ENCODE results near the gene EID2. TPM values are rescaled to one million over a fixed set of nuclear protein-coding genes. Genes with fewer than 3 reads are reported as not detected.

The EID2 gene
- total RNA-seq, 2 experiments from 2014 or later, result 13.0 to 13.1 TPM

Other genes with a start within 250 kb of the EID2 start
- 1 to 10 TPM; 1.2 to 1.6 TPM for gene IFNL1, start 243.8 kb downstream of the EID2 start, total RNA-seq
- gene LRFN1, start 219.3 kb downstream of the EID2 start, total RNA-seq, result 1 to 10 TPM; 6.4 to 6.5 TPM
- 100 to 1,000 TPM; 393 to 415 TPM for gene GMFG, start 204.1 kb downstream of the EID2 start, total RNA-seq
- 10 to 100 TPM; 49.4 to 51.3 TPM for gene SAMD4B, start 197.7 kb downstream of the EID2 start, total RNA-seq
- 10 to 100 TPM; 41.6 to 43.8 TPM for gene PAF1, start 149.1 kb downstream of the EID2 start, total RNA-seq
- 10 to 100 TPM; 22.2 to 26.9 TPM for gene MED29, start 148.8 kb downstream of the EID2 start, total RNA-seq
- 100 to 1,000 TPM; 104 to 118 TPM for gene ZFP36, start 133.3 kb downstream of the EID2 start, total RNA-seq
- 10 to 100 TPM; 74.9 to 80.6 TPM for gene PLEKHG2, start 127.5 kb downstream of the EID2 start, total RNA-seq
- 1,000 to 10,000 TPM; 3,682 to 3,746 TPM for gene RPS16, start 104.2 kb downstream of the EID2 start, total RNA-seq
- 100 to 1,000 TPM; 180 to 183 TPM for gene SUPT5H, start 94.6 kb downstream of the EID2 start, total RNA-seq
- gene TIMM50, start 59.3 kb downstream of the EID2 start, total RNA-seq, result 10 to 100 TPM; 83.1 to 86.7 TPM
- gene DLL3, start 41.2 kb downstream of the EID2 start, total RNA-seq, result under 1 TPM; 0.67 to 0.80 TPM
- not detected for gene SELENOV, start 25.0 kb downstream of the EID2 start, total RNA-seq
- 1 to 10 TPM; 3.3 to 3.8 TPM for gene EID2B, start 7.3 kb downstream of the EID2 start, total RNA-seq
- not detected for gene LGALS13, start 62.4 kb upstream of the EID2 start, total RNA-seq
- gene LGALS16, start 115.8 kb upstream of the EID2 start, total RNA-seq, result not detected
- gene LGALS14, start 164.3 kb upstream of the EID2 start, total RNA-seq, result 1 to 10 TPM; 1.6 to 2.5 TPM
- gene CLC, start 197.9 kb upstream of the EID2 start, total RNA-seq, result 1 to 10 TPM; 4.0 to 4.7 TPM
- gene LEUTX, start 238.7 kb upstream of the EID2 start, total RNA-seq, result not detected